IPS-15b (cell line): ENCODE data around the gene SYP.

ENCODE experiments used
- H3K27me3 ChIP-seq: one replicate; pipeline ENCODE4 v1.6.1; 2013; ENCODE audit warnings: low read length; ENCODE audit not compliant: control insufficient read depth, insufficient read depth
- H3K36me3 ChIP-seq: one replicate; pipeline ENCODE4 v1.6.1; 2013; ENCODE audit warnings: low read length; ENCODE audit not compliant: control insufficient read depth, insufficient read depth
- H3K4me1 ChIP-seq: one replicate; pipeline ENCODE4 v1.6.1; 2013; ENCODE audit warnings: mild to moderate bottlenecking, low read length; ENCODE audit not compliant: control insufficient read depth, insufficient read depth
- H3K4me3 ChIP-seq: one replicate; pipeline ENCODE4 v1.5.1; 2013; ENCODE audit warnings: low read depth, low read length
- H3K9ac ChIP-seq: one replicate; pipeline ENCODE4 v1.6.1; 2013; ENCODE audit warnings: low read depth, mild to moderate bottlenecking, low read length
- H3K9me3 ChIP-seq: one replicate; pipeline ENCODE4 v1.6.1; 2013; ENCODE audit warnings: mild to moderate bottlenecking, low read length; ENCODE audit not compliant: control insufficient read depth, insufficient read depth

Gene SYP

DNA sequence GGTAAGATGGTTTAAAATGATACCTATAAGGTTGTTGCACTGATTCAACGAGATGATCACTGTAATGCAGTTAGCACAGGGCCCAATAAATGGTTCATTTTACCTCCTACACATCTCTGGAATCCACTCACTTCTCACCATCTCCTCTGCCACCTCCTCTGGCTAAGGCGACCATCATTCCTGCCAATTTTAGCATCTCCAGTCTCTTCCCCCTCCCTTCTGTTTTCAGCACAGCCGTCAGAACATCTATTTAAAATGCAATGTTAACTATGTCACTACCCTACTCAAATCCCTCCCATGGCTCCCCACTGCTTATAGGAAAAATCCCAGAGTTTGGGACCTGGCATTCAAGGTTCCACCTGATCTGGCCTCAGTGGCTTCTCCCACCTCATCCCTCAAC is 3.5 kb upstream of the SYP start:
- Histone ChIP-seq H3K4me1 (peaks cover 5% of the 10 kb centered on the region), H3K9me3 (no peaks in the 10 kb centered on the region)

DNA sequence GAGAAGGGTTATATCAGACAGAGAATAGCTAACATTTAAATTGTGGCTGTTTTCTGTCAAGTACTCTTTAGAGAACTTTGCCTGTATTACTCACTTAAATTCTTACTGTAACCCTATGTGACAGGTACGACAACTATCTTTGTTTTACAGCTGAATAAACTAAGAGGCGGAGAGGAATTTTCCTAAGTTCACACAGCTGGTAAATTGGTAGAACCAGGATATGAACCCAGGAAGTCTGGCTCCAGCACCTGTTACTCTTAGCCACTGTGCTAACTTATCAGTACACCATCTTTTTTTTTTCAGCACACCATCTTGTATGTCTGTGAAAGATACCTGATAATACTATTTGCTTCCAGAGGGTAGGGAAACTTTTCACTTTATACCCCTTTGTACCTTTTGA is 2.0 kb upstream of the SYP start:
- no peak overlapping the region for H3K4me3 ChIP-seq
- H3K9me3 ChIP-seq: no peaks in the 10 kb centered on the region
- peaks cover 5% of the 10 kb centered on the region for H3K4me1 ChIP-seq
- no peaks in the 10 kb centered on the region for H3K27me3 ChIP-seq
- no peaks in the 10 kb centered on the region for H3K36me3 ChIP-seq
- no peak overlapping the region for H3K9ac ChIP-seq

More for the DNA sequence above, 3.5 kb upstream of the SYP start:
- Histone ChIP-seq H3K27me3 (no peaks in the 10 kb centered on the region), H3K36me3 (no peaks in the 10 kb centered on the region), H3K4me3 (no peak overlapping the region), H3K9ac (no peak overlapping the region)

DNA sequence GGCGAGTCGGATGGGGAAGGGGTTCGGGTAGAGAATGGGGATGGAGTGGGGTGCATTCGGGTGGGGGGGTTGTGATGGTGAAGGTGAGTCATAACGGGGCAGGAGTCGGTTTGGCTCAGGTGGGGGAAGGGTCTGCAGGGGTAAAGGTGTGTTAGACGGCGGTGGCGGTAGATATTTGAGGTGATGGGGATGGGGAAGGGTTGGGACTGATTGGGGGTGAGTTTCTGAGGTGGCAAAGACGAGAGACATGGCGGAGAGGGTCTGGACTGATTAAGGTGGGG is 738 bp downstream of the SYP start:
- no peaks in the 10 kb centered on the region for H3K9me3 ChIP-seq
- H3K9ac ChIP-seq: no peak overlapping the region
- H3K4me3 ChIP-seq: peak overlapping the region; percentile 62
- H3K36me3 ChIP-seq: no peaks in the 10 kb centered on the region
- no peaks in the 10 kb centered on the region for H3K27me3 ChIP-seq
- peaks cover 2% of the 10 kb centered on the region for H3K4me1 ChIP-seq

- no peak overlapping the region for H3K9ac ChIP-seq
- H3K9me3 ChIP-seq: no peaks in the 10 kb centered on the region
- no peaks in the 10 kb centered on the region for H3K27me3 ChIP-seq
- peaks cover 2% of the 10 kb centered on the region for H3K4me1 ChIP-seq
- no peaks in the 10 kb centered on the region for H3K36me3 ChIP-seq
- peak overlapping the region; percentile 62 for H3K4me3 ChIP-seq
Measured at GRCh38 chrX:49198540-49199314, 1.3 kb downstream of the SYP start.

DNA sequence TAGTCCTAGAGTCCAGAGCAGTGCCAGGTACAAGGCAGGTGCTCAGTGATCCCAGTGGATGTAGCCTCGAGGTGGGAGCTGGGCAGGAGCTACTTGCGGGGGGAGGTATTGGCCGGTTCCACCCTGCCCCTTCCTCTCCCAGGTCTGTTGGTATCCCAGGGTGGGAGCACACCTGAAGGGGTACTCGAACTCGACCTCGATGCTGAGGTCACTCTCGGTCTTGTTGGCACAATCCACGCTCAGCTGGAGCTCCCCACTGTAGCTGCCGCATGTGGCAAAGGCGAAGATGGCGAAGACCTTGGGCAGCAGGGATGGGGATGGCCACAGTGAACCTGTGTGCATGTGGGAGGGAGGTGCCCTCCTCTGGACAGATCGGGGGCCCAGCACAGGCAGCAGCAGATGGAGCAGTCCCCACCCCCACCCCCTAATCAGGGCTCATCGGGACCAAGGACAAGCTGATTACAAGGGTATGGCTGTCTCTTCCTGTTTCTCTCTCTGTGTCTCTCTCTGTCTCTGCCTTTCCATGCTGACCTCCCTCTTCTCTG is 2.4 kb downstream of the SYP start:
- peaks cover 2% of the 10 kb centered on the region for H3K4me1 ChIP-seq
- no peak overlapping the region for H3K9ac ChIP-seq
- no peaks in the 10 kb centered on the region for H3K36me3 ChIP-seq
- no peak overlapping the region for H3K4me3 ChIP-seq
- H3K27me3 ChIP-seq: no peaks in the 10 kb centered on the region
- H3K9me3 ChIP-seq: no peaks in the 10 kb centered on the region

DNA sequence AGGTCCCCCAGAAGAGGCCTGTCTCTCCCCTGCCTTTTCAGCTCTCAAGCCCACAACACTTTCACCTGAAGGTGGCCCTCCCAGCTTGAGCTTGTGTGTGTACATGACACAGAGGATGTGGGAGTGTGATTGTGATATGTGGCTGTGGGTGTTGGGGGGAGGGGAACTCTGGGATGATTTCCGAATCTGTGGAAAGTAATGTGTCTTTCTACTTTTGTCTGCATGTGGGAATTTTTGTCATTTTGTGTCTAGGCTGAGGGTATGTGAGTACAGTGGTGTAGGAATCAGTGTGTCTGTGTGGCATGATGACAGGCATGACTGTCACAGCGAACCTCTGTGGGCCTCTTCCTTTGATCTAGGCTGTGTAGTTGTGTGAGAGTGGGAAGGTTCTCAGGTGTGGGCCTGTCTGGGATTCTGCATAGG is 6.4 kb downstream of the SYP start:
- Histone ChIP-seq H3K4me1 (no peaks in the 10 kb centered on the region), H3K4me3 (no peak overlapping the region), H3K9me3 (no peaks in the 10 kb centered on the region), H3K9ac (no peak overlapping the region), H3K27me3 (no peaks in the 10 kb centered on the region), H3K36me3 (no peaks in the 10 kb centered on the region)

DNA sequence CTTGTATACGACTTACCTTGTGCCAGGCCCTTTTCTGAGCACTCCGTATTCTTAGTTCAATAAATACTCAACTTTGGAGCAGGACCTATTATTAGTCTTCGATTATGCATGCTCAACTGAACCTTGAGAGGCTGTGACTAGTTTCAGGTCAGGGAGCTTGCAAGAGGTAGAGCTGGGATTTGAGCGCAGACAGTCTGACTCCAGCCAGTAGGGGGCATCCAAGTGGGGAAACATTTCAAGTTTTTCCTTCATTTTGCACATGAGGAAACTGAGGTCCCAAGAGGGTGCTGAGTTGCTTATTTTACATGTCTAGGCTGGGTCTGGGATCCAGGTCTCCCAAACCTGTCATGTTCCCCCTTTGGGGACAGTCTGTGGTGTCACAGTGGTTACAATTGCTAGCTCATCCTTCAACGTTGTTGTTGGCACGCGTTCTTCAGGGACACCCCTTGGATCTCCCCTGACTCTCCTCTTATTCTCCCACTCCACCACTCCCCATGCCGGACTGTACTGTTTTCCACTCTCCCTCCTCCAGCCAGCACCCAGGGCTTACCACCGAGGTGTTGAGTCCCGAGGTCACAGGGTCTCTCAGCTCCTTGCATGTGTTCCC is 7.2 kb downstream of the SYP start:
- no peaks in the 10 kb centered on the region for H3K27me3 ChIP-seq
- H3K9me3 ChIP-seq: no peaks in the 10 kb centered on the region
- no peaks in the 10 kb centered on the region for H3K4me1 ChIP-seq
- no peak overlapping the region for H3K4me3 ChIP-seq
- H3K36me3 ChIP-seq: no peaks in the 10 kb centered on the region
- H3K9ac ChIP-seq: no peak overlapping the region

GRCh38 chrX:49191574-49192011 is 8.4 kb downstream of the SYP start:
- no peaks in the 10 kb centered on the region for H3K4me1 ChIP-seq

DNA sequence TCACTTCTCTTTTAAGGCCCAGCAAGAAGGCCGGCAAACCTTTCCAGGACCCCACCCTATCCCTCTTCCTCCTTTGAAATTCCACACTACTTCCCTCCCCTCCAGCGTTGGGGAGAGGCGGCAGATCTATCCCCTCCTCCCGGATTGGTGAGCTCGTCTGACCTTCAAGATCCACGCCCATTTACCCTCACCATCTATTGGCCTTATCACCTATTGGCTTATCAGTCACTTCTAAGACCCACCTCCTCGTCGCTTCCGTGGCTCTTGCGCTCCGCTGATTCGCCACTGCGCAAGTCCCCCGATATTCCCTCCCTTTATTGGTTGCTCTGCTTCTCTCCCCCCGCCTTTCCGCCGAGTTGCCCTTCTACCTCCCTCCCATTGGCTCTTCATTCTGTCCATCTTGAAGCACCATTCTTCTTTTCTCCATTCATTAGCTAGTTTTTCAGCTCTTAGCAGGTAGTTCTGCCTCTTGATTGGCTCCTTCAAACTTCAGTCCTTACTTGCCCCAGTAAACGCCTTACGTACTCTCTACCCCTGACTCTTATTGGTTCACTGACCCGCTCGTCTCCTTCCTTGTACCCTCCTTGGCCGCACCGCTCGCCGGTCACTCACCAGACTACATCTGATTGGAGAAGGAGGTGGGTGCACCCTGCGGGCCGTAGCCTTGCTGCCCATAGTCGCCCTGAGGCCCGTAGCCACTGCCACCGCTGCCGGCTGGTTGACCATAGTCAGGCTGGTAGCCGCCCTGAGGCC is 9.0 kb downstream of the SYP start:
- no peaks in the 10 kb centered on the region for H3K27me3 ChIP-seq
- no peaks in the 10 kb centered on the region for H3K4me1 ChIP-seq
- H3K4me3 ChIP-seq: peak overlapping the region; percentile 53
- H3K9me3 ChIP-seq: no peaks in the 10 kb centered on the region
- H3K36me3 ChIP-seq: no peaks in the 10 kb centered on the region
- peak overlapping the region; percentile 47 for H3K9ac ChIP-seq

More at GRCh38 chrX:49191574-49192011, 8.4 kb downstream of the SYP start:
- peak overlapping the region; percentile 53 for H3K4me3 ChIP-seq
- no peaks in the 10 kb centered on the region for H3K36me3 ChIP-seq
- no peaks in the 10 kb centered on the region for H3K9me3 ChIP-seq
- peak overlapping the region; percentile 47 for H3K9ac ChIP-seq
- H3K27me3 ChIP-seq: no peaks in the 10 kb centered on the region

DNA sequence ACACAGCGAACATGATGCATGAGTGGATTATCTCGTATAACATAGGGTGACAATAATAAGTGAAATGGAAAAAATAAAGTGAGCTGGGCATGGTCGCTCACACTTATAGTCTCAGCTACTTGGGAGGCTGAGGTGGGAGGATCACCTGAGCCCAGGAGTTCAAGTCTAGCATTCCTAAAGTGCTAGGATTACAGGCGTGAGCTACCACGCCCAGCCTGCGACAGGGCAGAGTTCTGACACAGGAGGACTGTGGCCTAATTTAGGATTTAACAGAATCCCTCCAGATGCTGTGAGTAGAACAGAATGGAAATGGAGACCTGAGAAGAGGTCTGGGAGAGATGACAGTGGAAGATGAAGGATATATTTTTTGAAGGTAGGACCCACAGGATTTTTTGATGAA is 10.4 kb downstream of the SYP start:
- no peak overlapping the region for H3K9ac ChIP-seq
- no peaks in the 10 kb centered on the region for H3K4me1 ChIP-seq
- no peaks in the 10 kb centered on the region for H3K9me3 ChIP-seq
- H3K4me3 ChIP-seq: no peak overlapping the region
- no peaks in the 10 kb centered on the region for H3K36me3 ChIP-seq
- H3K27me3 ChIP-seq: no peaks in the 10 kb centered on the region

DNA sequence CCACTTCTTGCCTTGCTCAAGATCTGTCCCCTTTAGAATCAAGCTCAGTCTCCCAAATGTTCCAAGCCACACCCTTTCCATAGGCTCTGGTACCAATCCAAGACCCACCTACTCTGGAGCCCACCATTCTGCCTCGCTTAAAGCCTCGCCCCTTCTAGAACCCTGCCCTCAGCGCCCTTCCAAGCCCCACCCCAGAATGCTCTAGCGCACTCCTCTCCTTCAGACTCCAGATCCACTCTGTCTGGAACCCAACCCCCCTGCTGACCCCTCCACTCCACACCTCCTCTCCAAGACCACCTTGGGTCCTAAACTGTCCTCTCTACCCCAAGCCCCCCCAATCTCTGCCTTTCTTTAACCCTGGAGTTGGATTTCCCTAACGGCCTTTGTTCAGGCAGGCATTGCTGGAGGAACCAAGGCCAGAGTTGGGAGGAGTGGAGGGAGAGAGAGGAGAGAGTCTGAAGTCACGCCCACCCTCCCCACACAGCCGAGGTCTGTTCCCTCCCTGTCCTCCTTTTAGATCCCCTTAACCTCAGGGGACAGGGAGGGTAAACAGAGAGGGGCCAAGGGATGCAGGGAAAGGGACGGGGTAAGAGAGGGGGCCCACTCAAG is 11.4 kb downstream of the SYP start:
- H3K9me3 ChIP-seq: no peaks in the 10 kb centered on the region
- no peak overlapping the region for H3K9ac ChIP-seq
- H3K27me3 ChIP-seq: no peaks in the 10 kb centered on the region
- H3K36me3 ChIP-seq: peaks cover 3% of the 10 kb centered on the region
- no peaks in the 10 kb centered on the region for H3K4me1 ChIP-seq
- H3K4me3 ChIP-seq: no peak overlapping the region
